ENCODE data around the gene BPIFA2. TPM values are rescaled to one million over a fixed set of nuclear protein-coding genes. Genes with fewer than 3 reads are reported as not detected.

BPIFA2 gene
- total and polyA plus RNA-seq, 10 of the 15 experiments (the other 5 are each of a cell fraction or from before 2014, with no cell fraction given), result not detected

DNA sequence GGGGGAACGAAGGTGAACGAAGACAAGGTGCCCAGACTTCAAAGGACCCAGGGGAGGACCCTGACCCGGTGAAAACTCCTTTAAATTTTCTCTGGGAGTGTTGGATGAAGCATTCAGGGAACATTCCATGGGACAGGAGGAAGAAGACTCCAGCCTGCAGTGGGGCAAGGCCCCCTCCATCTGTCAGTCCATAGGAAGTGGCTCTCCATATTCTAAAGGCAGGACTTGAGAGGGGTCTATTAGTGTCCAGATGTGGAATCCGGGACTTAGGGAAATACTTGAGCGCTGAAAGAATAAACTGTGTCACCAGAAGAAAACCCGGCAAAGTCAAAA is 3.2 kb upstream of the BPIFA2 start:
- Histone ChIP-seq H3K4me1 (ENCODE audit: control insufficient read depth, insufficient read depth, low read length) (no peaks in the 10 kb centered on the region), H3K27ac (ENCODE audit: control insufficient read depth, insufficient read depth) (no peak overlapping the region), H3K9me3 (replicated peaks; ENCODE audit: control insufficient read depth, insufficient read depth, low read length) (peaks cover 5% of the 10 kb centered on the region; the same call in 2 of the 3 replicates), H3K9ac (ENCODE audit: control insufficient read depth, insufficient read depth, low read length) (no peak overlapping the region), H3K79me2 (ENCODE audit: control insufficient read depth, insufficient read depth, low read length) (no peaks in the 10 kb centered on the region), H3K27me3 (replicated peaks in 1 of 2; ENCODE audit: control insufficient read depth in 2 of 2, insufficient read depth in 2 of 2, low read length in 1 of 2) (no peaks in the 10 kb centered on the region), H3K36me3 (ENCODE audit: control insufficient read depth in 2 of 2, insufficient read depth in 2 of 2, low read length in 1 of 2) (no peaks in the 10 kb centered on the region), H2AFZ (ENCODE audit: control insufficient read depth, low read depth, low read length) (no peak overlapping the region), H3K4me2 (ENCODE audit: control insufficient read depth, insufficient read depth) (no peak overlapping the region), H4K20me1 (ENCODE audit: control insufficient read depth, insufficient read depth) (no peaks in the 10 kb centered on the region), H3K4me3 (no peak overlapping the region)
- intact Hi-C loops (cut with micrococcal nuclease; ENCODE audit: unreplicated experiment), result loop anchor here (5.0 kb wide), 1 partner anchor 48 kb away; no protein-coding TSS in a partner anchor
- ChIA-PET POLR2A (no interaction called here), SMC1A (ENCODE audit: uncharacterized antibody, unreplicated experiment) (no interaction called here), CTCF (no interaction called here), RAD21 (ENCODE audit: unreplicated experiment) (no interaction called here)
- no peak for FAIRE-seq
- BruUV-seq (replicated peaks), result no TSS peak
- DNase-seq (ENCODE audit: low read depth, low spot score), result no peak
- 26% methylated on average over 6 of the region's 6 CpGs for WGBS (ENCODE audit: insufficient coverage, insufficient replicate concordance, low lambda C conversion rate, missing lambda C conversion rate)
- no peak for ATAC-seq
- TF ChIP-seq E2F4 (IDR thresholded peaks at IDR 0.05; ENCODE audit: low read depth, low read length), result no peak
- TF ChIP-seq SIX5 (IDR thresholded peaks at IDR 0.05; ENCODE audit: low read depth, low read length, severe bottlenecking), result no peak
- TF ChIP-seq, protein P1, sequence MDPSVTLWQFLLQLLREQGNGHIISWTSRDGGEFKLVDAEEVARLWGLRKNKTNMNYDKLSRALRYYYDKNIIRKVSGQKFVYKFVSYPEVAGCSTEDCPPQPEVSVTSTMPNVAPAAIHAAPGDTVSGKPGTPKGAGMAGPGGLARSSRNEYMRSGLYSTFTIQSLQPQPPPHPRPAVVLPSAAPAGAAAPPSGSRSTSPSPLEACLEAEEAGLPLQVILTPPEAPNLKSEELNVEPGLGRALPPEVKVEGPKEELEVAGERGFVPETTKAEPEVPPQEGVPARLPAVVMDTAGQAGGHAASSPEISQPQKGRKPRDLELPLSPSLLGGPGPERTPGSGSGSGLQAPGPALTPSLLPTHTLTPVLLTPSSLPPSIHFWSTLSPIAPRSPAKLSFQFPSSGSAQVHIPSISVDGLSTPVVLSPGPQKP (IDR thresholded peaks at IDR 0.05; ENCODE audit: low read depth, low read length), result no peak
- TF ChIP-seq IRF4 (IDR thresholded peaks at IDR 0.05; ENCODE audit: low read depth, low read length), result no peak
- TF ChIP-seq ZNF622 (IDR thresholded peaks at IDR 0.05), result no peak
- no peak for TF ChIP-seq GATAD2B (conservative IDR thresholded peaks at IDR 0.05; ENCODE audit: low read depth)
- TF ChIP-seq BRCA1 (IDR thresholded peaks at IDR 0.05; ENCODE audit: low read depth, low read length), result no peak
- in situ Hi-C loops (cut with MboI), result no loop called here
